DOHH2 (cell line): Measurements from ENCODE around the gene CEP70.

ENCODE experiments used
- CTCF ChIP-seq: fragments of 200-600 bp; sonication (generic); IDR thresholded peaks from one replicate; pipeline ENCODE4 v1.5.1; 2014; ENCODE audit warnings: antibody characterized with exemption, mild to moderate bottlenecking, low read depth, low read length; ENCODE audit not compliant: poor library complexity, severe bottlenecking
- EZH2phosphoT487 ChIP-seq: fragments of 200-600 bp; sonication (generic); IDR thresholded peaks from 2 replicates; pipeline ENCODE4 v1.6.1; 2017; ENCODE audit warnings: borderline replicate concordance, mild to moderate bottlenecking, antibody characterized with exemption, low read length, moderate library complexity, mixed read lengths

- TF ChIP-seq CTCF: no peak
- no peak for TF ChIP-seq EZH2phosphoT487
Measured at GRCh38 chr3:138492980-138493675, 100.9 kb downstream of the CEP70 start.
